ENCODE results near the gene KRT2. TPM values are rescaled to one million over a fixed set of nuclear protein-coding genes. Genes with fewer than 3 reads are reported as not detected.
"Not testable (repeated sequence)": the region's sequence is repeated elsewhere in the genome, so short reads cannot be mapped to it uniquely, and the experiment has no call there.

The KRT2 gene
- polyA plus RNA-seq, 3 donors: not detected

- no peak for DNase-seq (ENCODE audit: low read depth in 3 of 3, low spot score in 2 of 3)
Observed at GRCh38 chr12:52685406-52685890, 33.4 kb upstream of the KRT2 start.

- DNase-seq (ENCODE audit: low read depth in 3 of 3, low spot score in 2 of 3): no peak
Observed at GRCh38 chr12:52684431-52684830, 32.4 kb upstream of the KRT2 start.

GRCh38 chr12:52683575-52684300 lies 31.7 kb upstream of the KRT2 start:
- no peak for DNase-seq (ENCODE audit: low read depth in 3 of 3, low spot score in 2 of 3)

GRCh38 chr12:52682938-52683574 lies 31.0 kb upstream of the KRT2 start:
- no peak for DNase-seq (ENCODE audit: low read depth in 3 of 3, low spot score in 2 of 3)

GRCh38 chr12:52682381-52682660 lies 30.3 kb upstream of the KRT2 start:
- DNase-seq (ENCODE audit: low read depth in 3 of 3, low spot score in 2 of 3): no peak

- no peak for DNase-seq (ENCODE audit: low read depth in 3 of 3, low spot score in 2 of 3)
Observed at GRCh38 chr12:52681526-52682380, 29.7 kb upstream of the KRT2 start.

- no peak for DNase-seq (ENCODE audit: low read depth in 3 of 3, low spot score in 2 of 3)
Observed at GRCh38 chr12:52680363-52680762, 28.4 kb upstream of the KRT2 start, which contains the start of gene KRT1. KRT1 (minus strand) TSS chr12:52680407; CDS start chr12:52680348, 59 bp downstream.

GRCh38 chr12:52679875-52680274 lies 27.9 kb upstream of the KRT2 start:
- DNase-seq (ENCODE audit: low read depth in 3 of 3, low spot score in 2 of 3): no peak

GRCh38 chr12:52677671-52678070 lies 25.7 kb upstream of the KRT2 start:
- no peak for DNase-seq (ENCODE audit: low read depth in 3 of 3, low spot score in 2 of 3)

GRCh38 chr12:52677126-52677525 lies 25.1 kb upstream of the KRT2 start:
- no peak for DNase-seq (ENCODE audit: low read depth in 3 of 3, low spot score in 2 of 3)

- no peak for DNase-seq (ENCODE audit: low read depth in 3 of 3, low spot score in 2 of 3)
Observed at GRCh38 chr12:52676163-52676562, 24.2 kb upstream of the KRT2 start.

- DNase-seq (ENCODE audit: low read depth in 3 of 3, low spot score in 2 of 3): no peak
Observed at GRCh38 chr12:52675301-52675701, 23.3 kb upstream of the KRT2 start.

- DNase-seq (ENCODE audit: low read depth in 3 of 3, low spot score in 2 of 3): no peak
Observed at GRCh38 chr12:52674433-52674775, 22.4 kb upstream of the KRT2 start.

GRCh38 chr12:52673713-52674432 lies 21.9 kb upstream of the KRT2 start:
- DNase-seq (ENCODE audit: low read depth in 3 of 3, low spot score in 2 of 3): no peak

- DNase-seq (ENCODE audit: low read depth in 3 of 3, low spot score in 2 of 3): no peak
Observed at GRCh38 chr12:52673217-52673616, 21.2 kb upstream of the KRT2 start.

- no peak for DNase-seq (ENCODE audit: low read depth in 3 of 3, low spot score in 2 of 3)
Observed at GRCh38 chr12:52672321-52672933, 20.4 kb upstream of the KRT2 start.

- DNase-seq (ENCODE audit: low read depth in 3 of 3, low spot score in 2 of 3): no peak
Observed at GRCh38 chr12:52670961-52671360, 18.9 kb upstream of the KRT2 start.

- no peak for DNase-seq (ENCODE audit: low read depth in 3 of 3, low spot score in 2 of 3)
Observed at GRCh38 chr12:52670506-52670905, 18.5 kb upstream of the KRT2 start.

GRCh38 chr12:52669941-52670340 lies 17.9 kb upstream of the KRT2 start:
- not testable (repeated sequence) for DNase-seq (ENCODE audit: low read depth in 3 of 3, low spot score in 2 of 3)

GRCh38 chr12:52669426-52669825 lies 17.4 kb upstream of the KRT2 start:
- no peak for DNase-seq (ENCODE audit: low read depth in 3 of 3, low spot score in 2 of 3)

GRCh38 chr12:52667931-52668330 lies 15.9 kb upstream of the KRT2 start:
- DNase-seq (ENCODE audit: low read depth in 3 of 3, low spot score in 2 of 3): no peak
